ENCODE results near the gene NAALADL1.

NAALADL1 gene, protein sequence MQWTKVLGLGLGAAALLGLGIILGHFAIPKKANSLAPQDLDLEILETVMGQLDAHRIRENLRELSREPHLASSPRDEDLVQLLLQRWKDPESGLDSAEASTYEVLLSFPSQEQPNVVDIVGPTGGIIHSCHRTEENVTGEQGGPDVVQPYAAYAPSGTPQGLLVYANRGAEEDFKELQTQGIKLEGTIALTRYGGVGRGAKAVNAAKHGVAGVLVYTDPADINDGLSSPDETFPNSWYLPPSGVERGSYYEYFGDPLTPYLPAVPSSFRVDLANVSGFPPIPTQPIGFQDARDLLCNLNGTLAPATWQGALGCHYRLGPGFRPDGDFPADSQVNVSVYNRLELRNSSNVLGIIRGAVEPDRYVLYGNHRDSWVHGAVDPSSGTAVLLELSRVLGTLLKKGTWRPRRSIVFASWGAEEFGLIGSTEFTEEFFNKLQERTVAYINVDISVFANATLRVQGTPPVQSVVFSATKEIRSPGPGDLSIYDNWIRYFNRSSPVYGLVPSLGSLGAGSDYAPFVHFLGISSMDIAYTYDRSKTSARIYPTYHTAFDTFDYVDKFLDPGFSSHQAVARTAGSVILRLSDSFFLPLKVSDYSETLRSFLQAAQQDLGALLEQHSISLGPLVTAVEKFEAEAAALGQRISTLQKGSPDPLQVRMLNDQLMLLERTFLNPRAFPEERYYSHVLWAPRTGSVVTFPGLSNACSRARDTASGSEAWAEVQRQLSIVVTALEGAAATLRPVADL

GRCh38 chr11:65058419-65059054 lies at the start of gene NAALADL1:
NAALADL1 (minus strand) TSS chr11:65058553; CDS start chr11:65058521, 32 bp downstream.
- no peak for DNase-seq (ENCODE audit: low read depth in 2 of 2)

DNA sequence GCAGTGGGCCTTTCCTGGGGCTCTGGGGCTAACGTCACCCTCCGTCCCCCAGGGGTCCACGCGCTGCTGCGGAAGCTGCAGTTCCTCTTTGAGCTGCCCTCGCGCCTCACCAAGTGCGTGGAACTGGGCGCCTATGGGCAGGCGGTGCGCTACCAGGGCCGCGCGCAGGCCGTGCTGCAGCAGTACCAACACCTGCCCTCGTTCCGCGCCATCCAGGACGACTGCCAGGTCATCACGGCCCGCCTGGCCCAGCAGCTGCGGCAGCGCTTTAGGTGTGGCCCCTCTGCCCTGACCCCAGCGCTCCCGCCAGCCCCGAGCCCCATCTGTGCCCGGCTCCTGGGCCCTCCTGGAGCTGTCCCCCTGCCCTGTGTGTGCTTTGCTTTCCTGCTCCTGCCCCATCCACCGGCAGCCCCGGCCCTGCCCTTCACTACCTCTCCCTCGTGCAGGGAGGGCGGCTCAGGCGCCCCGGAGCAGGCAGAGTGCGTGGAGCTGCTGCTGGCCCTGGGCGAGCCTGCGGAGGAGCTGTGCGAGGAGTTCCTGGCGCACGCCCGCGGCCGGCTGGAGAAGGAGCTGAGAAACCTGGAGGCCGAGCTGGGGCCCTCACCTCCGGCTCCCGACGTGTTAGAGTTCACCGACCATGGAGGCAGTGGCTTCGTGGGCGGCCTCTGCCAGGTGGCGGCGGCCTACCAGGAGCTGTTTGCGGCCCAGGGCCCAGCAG lies 49.6 kb upstream of the NAALADL1 start:
- DNase-seq (ENCODE audit: low read depth in 2 of 2): no peak

DNA sequence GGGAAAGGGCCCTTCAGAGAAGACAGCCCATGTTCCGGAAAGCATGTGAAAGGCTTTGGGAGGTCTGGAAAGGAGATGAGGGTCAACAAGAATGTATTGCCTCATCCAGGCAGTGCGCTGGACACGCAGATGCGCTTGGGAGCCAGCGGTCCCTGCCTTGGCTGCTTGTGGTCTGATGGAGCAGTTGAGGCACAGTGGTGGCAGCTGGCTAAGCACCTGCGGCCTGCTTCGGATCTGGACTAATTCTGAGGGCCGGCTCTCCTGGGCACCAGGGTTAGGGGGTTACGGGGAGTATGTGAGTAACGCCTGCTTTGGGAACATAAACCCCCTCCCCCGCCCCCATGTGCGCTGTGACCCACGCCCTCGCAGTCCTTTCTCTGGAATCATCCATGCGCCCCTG lies 48.7 kb upstream of the NAALADL1 start:
- no peak for DNase-seq (ENCODE audit: low read depth in 2 of 2)

DNA sequence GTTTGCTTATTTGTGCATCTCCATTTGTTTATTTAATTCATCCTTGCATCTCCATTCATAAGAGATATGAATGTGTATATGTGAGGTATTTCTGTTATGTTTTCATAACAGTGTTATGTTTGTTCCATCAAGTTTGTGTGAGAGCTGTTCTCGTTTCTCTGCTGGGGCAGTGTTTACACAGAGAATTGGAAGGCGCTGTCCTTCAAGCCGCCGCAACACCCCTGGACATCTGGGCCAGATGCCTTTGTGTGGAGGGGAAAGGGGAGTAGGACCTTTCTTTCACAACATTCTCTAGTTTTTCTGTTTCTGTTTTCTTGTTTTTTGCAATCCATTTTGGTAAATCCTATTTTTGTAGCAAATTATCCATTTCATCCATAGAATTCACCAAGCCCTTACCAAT lies 46.3 kb upstream of the NAALADL1 start:
- DNase-seq (ENCODE audit: low read depth in 2 of 2): no peak

- no peak for DNase-seq (ENCODE audit: low read depth in 2 of 2)
Measured at GRCh38 chr11:65103476-65103875, 45.1 kb upstream of the NAALADL1 start.

DNA sequence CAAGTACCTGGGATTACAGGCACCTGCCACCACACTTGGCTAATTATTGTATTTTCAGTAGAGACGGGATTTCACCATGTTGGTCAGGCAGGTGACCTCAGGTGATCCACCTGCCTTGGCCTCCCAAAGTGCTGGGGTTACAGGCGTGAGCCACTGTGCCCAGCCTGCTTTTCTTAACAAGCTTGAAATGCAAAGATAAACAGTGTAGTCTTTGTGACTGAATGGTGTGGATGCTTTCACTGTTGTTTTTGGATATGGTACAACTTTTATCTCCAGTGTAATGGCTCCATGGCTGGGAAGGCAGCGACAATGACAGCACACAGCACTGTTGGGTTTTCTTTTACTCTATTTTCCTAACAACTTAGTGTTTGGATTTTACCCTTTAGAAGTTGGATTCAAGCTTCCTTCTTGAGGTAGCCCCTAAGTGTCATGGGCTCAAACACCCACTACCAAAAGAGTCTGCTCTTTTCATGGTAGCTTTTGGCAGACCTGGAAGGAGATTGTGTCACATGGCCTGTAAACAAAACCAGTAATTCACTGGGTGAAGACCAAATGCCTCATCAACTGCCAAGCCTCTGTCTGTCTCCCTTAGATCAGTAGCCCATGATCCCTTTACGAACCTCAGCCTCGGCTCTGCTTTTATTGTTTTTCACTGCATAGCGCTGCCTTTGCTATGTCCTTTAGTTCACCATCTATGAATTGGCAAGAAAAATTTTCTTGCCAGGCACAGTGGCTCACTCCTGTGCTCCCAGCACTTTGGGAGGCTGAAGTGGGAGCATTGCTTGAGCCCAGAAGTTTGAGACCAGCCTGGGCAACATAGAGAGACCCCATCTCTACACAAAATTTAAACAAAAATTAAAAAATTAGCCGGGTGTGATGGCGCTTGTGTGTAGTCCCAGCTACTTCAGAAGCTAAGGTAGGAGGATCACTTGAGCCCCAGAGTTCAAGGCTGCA lies 44.1 kb upstream of the NAALADL1 start:
- DNase-seq (ENCODE audit: low read depth in 2 of 2): no peak

- no peak for DNase-seq (ENCODE audit: low read depth in 2 of 2)
Measured at GRCh38 chr11:65100674-65101350, 42.5 kb upstream of the NAALADL1 start.

DNA sequence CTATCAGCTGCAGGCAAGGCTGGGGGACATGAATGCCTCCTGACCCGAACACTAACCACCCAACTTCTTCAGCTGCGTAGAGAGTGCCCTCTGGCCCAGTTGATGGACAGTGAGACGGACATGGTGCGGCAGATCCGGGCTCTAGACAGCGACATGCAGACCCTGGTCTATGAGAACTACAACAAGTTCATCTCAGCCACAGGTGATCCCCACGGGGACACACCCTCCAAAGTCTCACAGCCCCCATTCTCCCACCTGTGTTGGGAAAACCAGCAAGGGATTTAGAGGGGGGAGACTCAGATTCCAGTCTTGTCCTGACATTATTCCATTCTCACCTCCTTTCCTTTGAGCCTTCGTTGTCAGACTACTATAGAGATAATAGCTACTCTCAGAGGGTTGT lies 38.6 kb upstream of the NAALADL1 start:
- DNase-seq (ENCODE audit: low read depth in 2 of 2): no peak

DNA sequence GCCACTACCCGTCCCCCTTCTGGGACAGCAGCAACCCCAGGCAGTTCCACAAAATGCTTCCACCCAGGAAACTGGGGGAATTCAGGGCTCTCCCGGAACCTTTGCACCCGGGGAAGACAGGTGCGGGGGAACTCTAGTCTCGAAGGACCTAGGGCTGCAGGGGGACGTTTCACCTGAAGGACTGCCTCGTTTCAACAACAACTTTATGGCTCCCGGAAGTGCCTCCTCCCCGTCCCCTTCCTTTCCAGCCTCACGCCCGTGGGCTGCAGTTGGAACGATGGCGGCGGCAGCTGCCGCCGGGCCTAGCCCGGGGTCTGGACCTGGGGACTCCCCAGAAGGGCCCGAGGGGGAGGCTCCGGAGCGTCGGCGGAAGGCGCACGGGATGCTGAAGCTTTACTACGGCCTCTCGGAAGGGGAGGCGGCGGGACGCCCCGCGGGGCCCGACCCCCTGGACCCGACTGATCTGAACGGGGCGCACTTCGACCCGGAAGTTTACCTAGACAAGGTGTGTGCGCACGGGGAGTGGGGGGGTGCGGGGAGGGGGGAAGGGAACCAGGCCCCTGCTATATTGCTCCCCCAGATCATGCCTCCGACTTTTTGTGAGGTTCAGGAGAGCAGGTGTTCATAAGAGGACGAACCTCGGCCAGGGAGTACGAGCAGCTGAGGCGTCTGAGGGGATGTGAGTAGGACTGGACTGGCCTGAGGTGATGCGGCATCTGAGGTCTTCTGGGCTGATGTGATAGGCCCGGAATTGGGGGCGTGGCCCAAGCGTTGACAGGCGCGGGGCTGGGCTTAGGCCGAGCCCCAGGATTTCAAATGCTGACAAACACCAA lies 37.8 kb upstream of the NAALADL1 start, which contains the start of gene VPS51:
TSS of gene VPS51 (plus strand) at position 241 of the 833 bp plus-strand sequence. CDS start at position 278, 37 bp downstream.
- peak; percentile 61 to 76 for DNase-seq (ENCODE audit: low read depth in 2 of 2)

- no peak for DNase-seq (ENCODE audit: low read depth in 2 of 2)
Measured at GRCh38 chr11:65095427-65095826, 37.1 kb upstream of the NAALADL1 start.

DNA sequence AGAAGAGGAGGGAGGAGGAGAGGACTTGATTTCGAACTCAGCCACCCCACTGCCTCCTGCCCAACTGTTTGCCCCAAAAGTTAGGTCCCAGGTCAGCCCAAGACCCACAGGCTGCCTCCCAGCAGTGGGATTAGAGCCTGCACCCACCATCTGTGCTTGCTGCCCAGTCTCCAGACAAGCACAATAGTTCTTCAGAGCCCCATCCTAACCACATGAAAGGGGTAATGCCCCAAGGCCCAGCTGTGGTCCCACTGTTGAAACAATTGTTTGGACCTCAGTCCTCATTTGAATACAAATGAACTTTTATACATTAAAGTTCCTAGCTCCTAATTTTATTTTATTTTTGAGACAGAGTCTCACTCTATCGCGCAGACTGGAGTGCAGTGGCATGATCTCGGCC lies 32.3 kb upstream of the NAALADL1 start:
- no peak for DNase-seq (ENCODE audit: low read depth in 2 of 2)

GRCh38 chr11:65089621-65090020 lies 31.3 kb upstream of the NAALADL1 start:
- no peak for DNase-seq (ENCODE audit: low read depth in 2 of 2)

- no peak for DNase-seq (ENCODE audit: low read depth in 2 of 2)
Measured at GRCh38 chr11:65087827-65088226, 29.5 kb upstream of the NAALADL1 start.

- no peak for DNase-seq (ENCODE audit: low read depth in 2 of 2)
Measured at GRCh38 chr11:65087216-65087615, 28.9 kb upstream of the NAALADL1 start.

GRCh38 chr11:65086809-65087208 lies 28.5 kb upstream of the NAALADL1 start:
- DNase-seq (ENCODE audit: low read depth in 2 of 2): no peak

- DNase-seq (ENCODE audit: low read depth in 2 of 2): no peak
Measured at GRCh38 chr11:65085446-65085845, 27.1 kb upstream of the NAALADL1 start.

- DNase-seq (ENCODE audit: low read depth in 2 of 2): no peak
Measured at GRCh38 chr11:65084598-65085375, 26.4 kb upstream of the NAALADL1 start.

GRCh38 chr11:65083834-65084597 lies 25.7 kb upstream of the NAALADL1 start, which contains the start of the genes CDCA5 and ZFPL1:
CDCA5 (minus strand) TSS chr11:65084040; CDS start chr11:65083978, 62 bp downstream.
ZFPL1 (plus strand) TSS chr11:65084222; CDS start chr11:65084699, 477 bp downstream.
- DNase-seq (ENCODE audit: low read depth in 2 of 2): peak; percentile 90 to 91

All from stimulated activated CD8-positive, alpha-beta memory T cell treated with anti-CD3 and anti-CD28 coated beads, Interleukin-15, amount 100 ng/mL, for 4 hours (primary cell).